ENCODE measurements around the gene DNM3. TPM values are rescaled to one million over a fixed set of nuclear protein-coding genes. Genes with fewer than 3 reads are reported as not detected.
A peak's percentile ranks its signal among the peaks of the same experiment; 100 is the strongest.

DNM3 gene
- total RNA-seq, 6 experiments from 2014 or later: 0.25 to 0.73 (median 0.39) TPM

- H3K4me3 Mint-ChIP-seq: no peak overlapping the region
- no peak for DNase-seq
- TF ChIP-seq CTCF (IDR thresholded peaks at IDR 0.05): no peak
- no peaks in the 10 kb centered on the region for H3K9me3 Mint-ChIP-seq
- no peak overlapping the region for H3K27ac Mint-ChIP-seq
- peaks cover 44% of the 10 kb centered on the region for H3K4me1 Mint-ChIP-seq (ENCODE audit: low read depth)
- no peaks in the 10 kb centered on the region for H3K36me3 Mint-ChIP-seq (ENCODE audit: low read depth)
- no peaks in the 10 kb centered on the region for H3K27me3 Mint-ChIP-seq (ENCODE audit: insufficient read depth)
These were observed 435.0 kb downstream of the DNM3 start for GRCh38 chr1:172276120-172276818.

- Mint-ChIP-seq H3K9me3 (no peaks in the 10 kb centered on the region), H3K27me3 (ENCODE audit: insufficient read depth) (no peaks in the 10 kb centered on the region), H3K36me3 (ENCODE audit: low read depth) (no peaks in the 10 kb centered on the region), H3K4me3 (no peak overlapping the region), H3K27ac (no peak overlapping the region), H3K4me1 (ENCODE audit: low read depth) (peaks cover 39% of the 10 kb centered on the region)
- DNase-seq: peak; percentile 36
- no peak for TF ChIP-seq CTCF (IDR thresholded peaks at IDR 0.05)
These were observed 436.0 kb downstream of the DNM3 start for GRCh38 chr1:172277275-172277674.

GRCh38 chr1:172277989-172278388, 436.7 kb downstream of the DNM3 start:
- Mint-ChIP-seq H3K4me1 (ENCODE audit: low read depth) (peaks cover 39% of the 10 kb centered on the region), H3K27me3 (ENCODE audit: insufficient read depth) (no peaks in the 10 kb centered on the region), H3K27ac (peak overlapping the region; percentile 68), H3K36me3 (ENCODE audit: low read depth) (no peaks in the 10 kb centered on the region), H3K4me3 (no peak overlapping the region), H3K9me3 (no peaks in the 10 kb centered on the region)
- no peak for TF ChIP-seq CTCF (IDR thresholded peaks at IDR 0.05)
- DNase-seq: no peak

GRCh38 chr1:172278478-172278877, 437.2 kb downstream of the DNM3 start:
- H3K4me3 Mint-ChIP-seq: no peak overlapping the region
- DNase-seq: peak; percentile 80
- peaks cover 39% of the 10 kb centered on the region for H3K4me1 Mint-ChIP-seq (ENCODE audit: low read depth)
- no peaks in the 10 kb centered on the region for H3K27me3 Mint-ChIP-seq (ENCODE audit: insufficient read depth)
- H3K9me3 Mint-ChIP-seq: no peaks in the 10 kb centered on the region
- H3K36me3 Mint-ChIP-seq (ENCODE audit: low read depth): no peaks in the 10 kb centered on the region
- TF ChIP-seq CTCF (IDR thresholded peaks at IDR 0.05): no peak
- peak overlapping the region; percentile 68 for H3K27ac Mint-ChIP-seq

- Mint-ChIP-seq H3K9me3 (no peaks in the 10 kb centered on the region), H3K27me3 (ENCODE audit: insufficient read depth) (no peaks in the 10 kb centered on the region), H3K27ac (no peak overlapping the region; the same call in 1 of the 2 replicates), H3K4me3 (no peak overlapping the region), H3K36me3 (ENCODE audit: low read depth) (no peaks in the 10 kb centered on the region), H3K4me1 (ENCODE audit: low read depth) (peaks cover 39% of the 10 kb centered on the region)
- DNase-seq: no peak
- no peak for TF ChIP-seq CTCF (IDR thresholded peaks at IDR 0.05)
These were observed 438.8 kb downstream of the DNM3 start for GRCh38 chr1:172279939-172280636.

Measured in HFFc6 (cell line).